CD4-positive, alpha-beta T cell (primary cell): ENCODE data around the gene MAP3K20. TPM values are rescaled to one million over a fixed set of nuclear protein-coding genes. Genes with fewer than 3 reads are reported as not detected.

Experiments
- ATAC-seq: fragments of 200-7000 bp; cut with Tn5 transposase; one replicate; pipeline ENCODE4 v1.10.0; 2022; ENCODE audit warnings: mild to moderate bottlenecking; ENCODE audit not compliant: poor library complexity
- CTCF ChIA-PET: fragments of 350-600 bp; sonication (Branson Sonifier 250); formaldehyde crosslinking; loops from one replicate; lab custom pipeline; 2021; ENCODE audit warnings: antibody characterized with exemption, inconsistent platforms; lab: Charles Lee
- POLR2A ChIA-PET: fragments of 350-600 bp; sonication (Branson Sonifier 250); formaldehyde crosslinking; loops from one replicate; lab custom pipeline; 2021; ENCODE audit warnings: antibody characterized with exemption, inconsistent platforms; lab: Charles Lee
- DNase-seq, 14 experiments: peaks; one replicate each; pipeline ENCODE4 v3.0.0-alpha.2; 2013 to 2020; ENCODE audit warnings: mixed read lengths in 2 of 14
- H3K27ac ChIP-seq, 2 donors: one replicate each; pipeline versions ENCODE4 v1.5.1 to v1.7.0; 2013; ENCODE audit warnings: low read length in 2 of 2, low read depth in 1 of 2, mild to moderate bottlenecking in 1 of 2
- H3K27me3 ChIP-seq, 2 experiments: 1 replicate in 1 of 2; 2 replicates in 1 of 2; pipeline versions ENCODE4 v1.6.1 to v1.7.0; 2013; ENCODE audit warnings: low read length in 2 of 2, control low read depth in 1 of 2, mild to moderate bottlenecking in 1 of 2, moderate library complexity in 1 of 2; ENCODE audit not compliant: insufficient read depth in 2 of 2, control insufficient read depth in 1 of 2
- H3K36me3 ChIP-seq: one replicate; pipeline ENCODE4 v1.6.1; 2013; ENCODE audit warnings: low read length, control low read depth; ENCODE audit not compliant: insufficient read depth
- H3K4me1 ChIP-seq: one replicate; pipeline ENCODE4 v1.6.1; 2013; ENCODE audit warnings: low read length, control low read depth; ENCODE audit not compliant: insufficient read depth
- H3K4me3 ChIP-seq: one replicate; pipeline ENCODE4 v1.5.1; 2013; ENCODE audit warnings: mild to moderate bottlenecking, low read length, moderate library complexity
- H3K9me3 ChIP-seq, 2 experiments: 1 replicate in 1 of 2; 2 replicates in 1 of 2; pipeline versions ENCODE4 v1.6.1 to v1.7.0; 2013; ENCODE audit warnings: low read length in 2 of 2, mild to moderate bottlenecking in 2 of 2, control low read depth in 1 of 2, moderate library complexity in 1 of 2; ENCODE audit not compliant: control insufficient read depth in 1 of 2, insufficient read depth in 1 of 2
- H3K27ac Mint-ChIP-seq: one replicate; pipeline ENCODE4 v1.8.0; 2020; ENCODE audit warnings: mixed read lengths
- H3K27me3 Mint-ChIP-seq: one replicate; pipeline ENCODE4 v1.8.0; 2021; ENCODE audit warnings: mixed read lengths
- H3K36me3 Mint-ChIP-seq: one replicate; pipeline ENCODE4 v1.8.0; 2021; ENCODE audit warnings: low read depth, mixed read lengths
- H3K4me1 Mint-ChIP-seq: one replicate; pipeline ENCODE4 v1.8.0; 2021; ENCODE audit warnings: low read depth, mixed read lengths
- H3K4me3 Mint-ChIP-seq: one replicate; pipeline ENCODE4 v1.8.0; 2020; ENCODE audit warnings: mild to moderate bottlenecking, mixed read lengths
- H3K9me3 Mint-ChIP-seq: one replicate; pipeline ENCODE4 v1.8.0; 2020; ENCODE audit warnings: mixed read lengths
- CTCF ChIP-seq: fragments of 200-600 bp; IDR thresholded peaks from one replicate; pipeline ENCODE4 v1.8.0; 2022; ENCODE audit warnings: antibody characterized with exemption, mild to moderate bottlenecking
- intact Hi-C, 2 experiments: fragments of 100-400 bp; cut with DNase I in 1 of 2; cut with micrococcal nuclease in 1 of 2; formaldehyde crosslinking; loops; one replicate each; pipeline versions ENCODE4 v1.15.1 to v1.9.0; 2023 to 2025; cut with DNase I, micrococcal nuclease
- total RNA-seq, 174 experiments: library from RNA in 2 of 174; stranded (reverse) in 2 of 174; gene quantifications; one replicate each; pipeline ENCODE4 v1.2.3 and lab custom pipeline; 2021 to 2026

MAP3K20 gene
- total RNA-seq, 2 experiments from 2014 or later, result 0.36 to 0.39 TPM

- CTCF ChIA-PET, result no interaction called here
These were observed 12.3 kb downstream of the MAP3K20 start for GRCh38 chr2:173087793-173088496.

GRCh38 chr2:173090276-173090877, 14.7 kb downstream of the MAP3K20 start:
- no peaks in the 10 kb centered on the region for H3K4me1 Mint-ChIP-seq
- H3K27me3 ChIP-seq, result no peaks in the 10 kb centered on the region
- no peak overlapping the region for H3K4me3 Mint-ChIP-seq
- H3K4me3 ChIP-seq, result no peak overlapping the region
- no peaks in the 10 kb centered on the region for H3K4me1 ChIP-seq
- ATAC-seq (no peak), DNase-seq (no peak)
- intact Hi-C loops, result no loop called here
- ChIA-PET CTCF (no interaction called here), POLR2A (no interaction called here)
- no peaks in the 10 kb centered on the region for H3K36me3 ChIP-seq
- H3K36me3 Mint-ChIP-seq, result no peaks in the 10 kb centered on the region
- H3K27ac Mint-ChIP-seq, result no peak overlapping the region
- H3K9me3 Mint-ChIP-seq, result no peaks in the 10 kb centered on the region
- H3K27me3 Mint-ChIP-seq, result peaks cover 7% of the 10 kb centered on the region
- H3K27ac ChIP-seq, result no peak overlapping the region
- H3K9me3 ChIP-seq, result no peaks in the 10 kb centered on the region
- no peak for TF ChIP-seq CTCF

More at GRCh38 chr2:173087793-173088496, 12.3 kb downstream of the MAP3K20 start:
- Histone ChIP-seq H3K4me1 (no peaks in the 10 kb centered on the region), H3K36me3 (no peaks in the 10 kb centered on the region), H3K4me3 (no peak overlapping the region), H3K27me3 (no peaks in the 10 kb centered on the region), H3K9me3 (no peaks in the 10 kb centered on the region), H3K27ac (no peak overlapping the region)
- peaks cover 7% of the 10 kb centered on the region for H3K27me3 Mint-ChIP-seq
- no peaks in the 10 kb centered on the region for H3K9me3 Mint-ChIP-seq
- no peak overlapping the region for H3K27ac Mint-ChIP-seq
- no peak for ATAC-seq
- intact Hi-C loops, result no loop called here
- DNase-seq, result no peak
- no peak overlapping the region for H3K4me3 Mint-ChIP-seq
- H3K36me3 Mint-ChIP-seq, result no peaks in the 10 kb centered on the region
- POLR2A ChIA-PET, result no interaction called here
- TF ChIP-seq CTCF, result no peak
- no peaks in the 10 kb centered on the region for H3K4me1 Mint-ChIP-seq

GRCh38 chr2:173090973-173091660, 15.5 kb downstream of the MAP3K20 start:
- Mint-ChIP-seq H3K36me3 (no peaks in the 10 kb centered on the region), H3K27me3 (peaks cover 7% of the 10 kb centered on the region), H3K4me1 (no peaks in the 10 kb centered on the region), H3K4me3 (no peak overlapping the region), H3K27ac (no peak overlapping the region), H3K9me3 (no peaks in the 10 kb centered on the region)
- Histone ChIP-seq H3K36me3 (no peaks in the 10 kb centered on the region), H3K4me3 (no peak overlapping the region), H3K4me1 (no peaks in the 10 kb centered on the region), H3K27me3 (no peaks in the 10 kb centered on the region), H3K9me3 (no peaks in the 10 kb centered on the region), H3K27ac (no peak overlapping the region)
- DNase-seq (no peak), ATAC-seq (no peak)
- TF ChIP-seq CTCF, result no peak
- POLR2A ChIA-PET, result no interaction called here
- CTCF ChIA-PET, result no interaction called here
- intact Hi-C loops, result no loop called here
